HL-60 (cell line): ENCODE data around the gene DNAJC1.

Source experiments
- CTCF ChIP-seq: IDR thresholded peaks from one replicate; pipeline ENCODE4 v1.5.1; 2011; ENCODE audit warnings: low read length, control low read depth, inconsistent platforms; ENCODE audit not compliant: insufficient read depth
- GABPA ChIP-seq: IDR thresholded peaks from 2 replicates; pipeline ENCODE4 v1.6.1; 2012; ENCODE audit warnings: low read depth
- REST ChIP-seq: IDR thresholded peaks from 2 replicates; pipeline ENCODE4 v1.6.1; 2012; ENCODE audit warnings: low read depth; ENCODE audit not compliant: insufficient replicate concordance

GRCh38 chr10:21742740-21743412 lies 260.7 kb downstream of the DNAJC1 start:
- TF ChIP-seq REST = no peak
- no peak for TF ChIP-seq CTCF
- no peak for TF ChIP-seq GABPA
